Epithelial cell of esophagus (primary cell): ENCODE measurements around the gene COL4A2.

Source experiments
- DNase-seq: peaks from one replicate; pipeline ENCODE4 v3.0.0; 2010; ENCODE audit warnings: low read depth
- H3K4me3 ChIP-seq: 2 replicates; pipeline ENCODE4 v1.5.1; 2011; ENCODE audit warnings: mild to moderate bottlenecking, low read length, control low read depth
- TF ChIP-seq, protein P1 (sequence below): IDR thresholded peaks from 2 replicates; pipeline ENCODE4 v1.5.1; 2011; ENCODE audit warnings: low read depth, mild to moderate bottlenecking, low read length, control low read depth, inconsistent platforms; ENCODE audit not compliant: insufficient read depth; ENCODE audit errors: missing control alignments

The COL4A2 gene

DNA sequence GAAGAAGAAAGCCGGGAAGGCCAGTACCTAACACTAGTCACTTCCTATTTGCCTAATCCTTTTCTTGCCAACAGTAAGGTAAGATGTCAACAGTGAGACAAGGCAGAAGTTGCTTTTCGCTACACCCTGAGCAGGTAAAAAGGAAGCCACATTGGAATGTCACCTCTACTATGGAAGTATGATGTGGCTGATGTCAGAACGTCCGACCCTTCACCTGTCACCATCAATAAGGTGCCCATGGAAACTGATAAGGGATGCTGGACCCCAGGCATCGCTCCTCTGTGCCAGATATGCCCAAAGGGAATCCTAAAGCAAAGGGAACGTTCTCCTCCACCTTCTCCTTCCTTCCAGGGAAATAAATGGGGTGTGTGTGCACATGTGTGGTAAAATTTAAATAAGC lies 34.4 kb upstream of the COL4A2 start:
- no peak overlapping the region for H3K4me3 ChIP-seq
- TF ChIP-seq, protein P1, sequence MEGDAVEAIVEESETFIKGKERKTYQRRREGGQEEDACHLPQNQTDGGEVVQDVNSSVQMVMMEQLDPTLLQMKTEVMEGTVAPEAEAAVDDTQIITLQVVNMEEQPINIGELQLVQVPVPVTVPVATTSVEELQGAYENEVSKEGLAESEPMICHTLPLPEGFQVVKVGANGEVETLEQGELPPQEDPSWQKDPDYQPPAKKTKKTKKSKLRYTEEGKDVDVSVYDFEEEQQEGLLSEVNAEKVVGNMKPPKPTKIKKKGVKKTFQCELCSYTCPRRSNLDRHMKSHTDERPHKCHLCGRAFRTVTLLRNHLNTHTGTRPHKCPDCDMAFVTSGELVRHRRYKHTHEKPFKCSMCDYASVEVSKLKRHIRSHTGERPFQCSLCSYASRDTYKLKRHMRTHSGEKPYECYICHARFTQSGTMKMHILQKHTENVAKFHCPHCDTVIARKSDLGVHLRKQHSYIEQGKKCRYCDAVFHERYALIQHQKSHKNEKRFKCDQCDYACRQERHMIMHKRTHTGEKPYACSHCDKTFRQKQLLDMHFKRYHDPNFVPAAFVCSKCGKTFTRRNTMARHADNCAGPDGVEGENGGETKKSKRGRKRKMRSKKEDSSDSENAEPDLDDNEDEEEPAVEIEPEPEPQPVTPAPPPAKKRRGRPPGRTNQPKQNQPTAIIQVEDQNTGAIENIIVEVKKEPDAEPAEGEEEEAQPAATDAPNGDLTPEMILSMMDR: no peak

DNA sequence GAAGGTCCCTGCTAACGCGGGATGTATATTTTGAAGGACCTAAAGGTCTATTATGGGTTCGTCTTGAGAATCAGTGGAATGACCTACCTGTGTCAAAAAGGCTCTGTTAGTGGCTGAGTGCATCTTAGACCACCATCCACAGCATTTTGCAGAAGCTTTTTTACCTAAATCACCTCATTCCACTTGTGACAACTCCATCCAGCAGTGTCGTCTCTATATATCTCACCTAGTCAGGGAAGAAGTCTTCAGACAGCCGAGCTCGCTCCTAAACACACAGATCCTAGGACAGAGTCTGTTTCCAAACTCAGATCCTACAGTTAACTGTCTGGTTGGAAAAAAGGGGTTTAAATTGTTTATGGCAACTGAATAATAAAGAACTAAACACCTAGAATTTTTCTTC lies 33.8 kb upstream of the COL4A2 start:
- TF ChIP-seq, protein P1: no peak
- H3K4me3 ChIP-seq: no peak overlapping the region
- no peak for DNase-seq

More for the DNA sequence above, 34.4 kb upstream of the COL4A2 start:
- no peak for DNase-seq

GRCh38 chr13:110274687-110275086 lies 32.4 kb upstream of the COL4A2 start:
- TF ChIP-seq, protein P1: peak; percentile 45
- H3K4me3 ChIP-seq: no peak overlapping the region
- DNase-seq: no peak

- DNase-seq: no peak
- TF ChIP-seq, protein P1: no peak
- no peak overlapping the region for H3K4me3 ChIP-seq
Observed at GRCh38 chr13:110275931-110276552, 31.0 kb upstream of the COL4A2 start.

DNA sequence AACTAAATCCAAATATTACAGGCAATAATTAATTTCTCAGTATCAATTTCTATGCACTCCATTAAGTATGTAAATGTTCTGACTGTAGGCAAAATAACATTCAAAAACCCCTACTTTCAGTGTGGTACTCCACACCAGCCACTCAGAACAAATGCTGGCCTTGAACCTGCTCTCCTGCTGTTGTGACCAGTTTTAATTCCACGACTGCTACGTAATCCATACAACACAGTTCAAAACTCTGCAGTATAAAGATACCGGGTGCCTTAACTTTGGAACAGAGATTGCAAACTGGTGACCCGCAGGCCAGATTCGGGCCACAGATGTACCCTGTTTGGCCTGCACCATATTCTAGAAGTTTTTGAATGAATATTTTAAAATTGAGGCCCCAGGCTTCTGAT lies 30.5 kb upstream of the COL4A2 start:
- TF ChIP-seq, protein P1: no peak

DNA sequence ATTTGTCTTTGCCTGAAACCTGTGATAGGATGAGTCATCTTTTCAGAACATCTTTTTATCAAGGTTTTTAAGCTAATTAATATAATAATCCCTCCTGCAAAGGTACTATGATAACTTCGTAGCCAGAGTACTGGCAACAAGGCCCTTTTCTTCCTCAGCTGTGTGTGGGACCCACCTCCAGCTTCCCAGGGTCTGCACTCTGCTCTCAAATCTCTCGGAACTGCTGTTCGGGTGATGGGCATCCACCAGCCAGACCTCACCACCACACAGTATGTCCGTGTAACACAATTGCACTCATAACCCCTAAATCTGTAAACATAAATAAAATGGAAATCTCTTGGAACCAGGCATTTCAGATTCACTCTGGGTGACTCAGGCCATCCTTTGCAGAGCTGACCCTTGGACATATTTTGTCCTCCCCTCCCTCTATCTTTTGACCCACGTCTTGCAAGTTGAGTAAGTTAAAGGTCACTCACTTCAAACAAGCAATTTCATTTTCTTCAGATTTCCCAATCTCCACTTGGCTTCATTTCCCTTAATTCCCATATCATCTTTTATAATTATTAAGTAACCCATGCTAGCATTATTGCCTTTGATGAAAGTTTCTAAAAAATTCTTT lies 29.6 kb upstream of the COL4A2 start:
- no peak overlapping the region for H3K4me3 ChIP-seq
- TF ChIP-seq, protein P1: no peak
- DNase-seq: no peak

More for the DNA sequence above, 30.5 kb upstream of the COL4A2 start:
- no peak overlapping the region for H3K4me3 ChIP-seq
- DNase-seq: no peak

GRCh38 chr13:110278859-110279258 lies 28.2 kb upstream of the COL4A2 start:
- TF ChIP-seq, protein P1: no peak
- DNase-seq: no peak
- no peak overlapping the region for H3K4me3 ChIP-seq
